K562 (cell line): ENCODE measurements around the gene INPP4B. TPM values are rescaled to one million over a fixed set of nuclear protein-coding genes. Genes with fewer than 3 reads are reported as not detected.

Source experiments
- ATAC-seq: fragments of 200-7000 bp; cut with Tn5 transposase; 3 replicates; pipeline ENCODE4 v1.9.1; 2020; ENCODE audit warnings: moderate library complexity
- BruUV-seq: library from RNA; stranded (reverse); fragments of 400-500 nt; replicated peaks from 2 replicates; lab custom pipeline; 2021; lab: Mats Ljungman, UMichigan
- CTCF ChIA-PET: fragments of 300-600 bp; formaldehyde crosslinking; extraction: SDS; loops from one replicate; lab custom pipeline; 2021; ENCODE audit warnings: low intra/inter-chr PET ratio; lab: Yijun Ruan, JAX
- POLR2A ChIA-PET: fragments of 300-600, 350-650 bp; sonication (Branson Sonifier 250); formaldehyde crosslinking; extraction: SDS; loops from one replicate; lab custom pipeline; 2021; ENCODE audit warnings: antibody characterized with exemption, inconsistent platforms; lab: Yijun Ruan, JAX
- DNase-seq, 4 experiments: peaks; one replicate each; pipeline versions ENCODE4 v3.0.0 to v3.0.0-alpha.2; 2011 to 2018; ENCODE audit warnings: low spot score in 3 of 4, mixed read lengths in 3 of 4; ENCODE audit errors: extremely low read depth in 1 of 4
- FAIRE-seq: peaks from 2 replicates; lab custom pipeline; 2011; peaks lifted over from hg19 to GRCh38; lab: Jason Lieb, UNC
- H2AFZ ChIP-seq: 2 replicates; pipeline ENCODE4 v1.6.0; 2011; ENCODE audit warnings: low read depth, low read length, control low read depth, inconsistent platforms
- H3K27ac ChIP-seq: fragments of 200-600 bp; 3 replicates; pipeline ENCODE4 v1.8.0; 2011; ENCODE audit warnings: low read depth, mild to moderate bottlenecking, control low read depth, inconsistent platforms, low read length, moderate library complexity, mixed read lengths; ENCODE audit errors: extremely low read depth
- H3K27me3 ChIP-seq, 2 experiments: fragments of 300-600 bp in 1 of 2; 2 replicates in 1 of 2; 3 replicates in 1 of 2; pipeline versions ENCODE4 v1.6.0 to v1.8.0; 2011; ENCODE audit warnings: inconsistent platforms in 2 of 2, low read length in 2 of 2, mild to moderate bottlenecking in 1 of 2, mixed read lengths in 1 of 2, moderate library complexity in 1 of 2; ENCODE audit not compliant: control insufficient read depth in 2 of 2, insufficient read depth in 2 of 2
- H3K36me3 ChIP-seq: fragments of 300-600 bp; 3 replicates; pipeline ENCODE4 v1.8.0; 2011; ENCODE audit warnings: mild to moderate bottlenecking, low read length, inconsistent platforms; ENCODE audit not compliant: control insufficient read depth, insufficient read depth
- H3K4me1 ChIP-seq, 2 experiments: fragments of 200-600 bp in 1 of 2; replicated peaks in 1 of 2; 2 replicates in 1 of 2; 3 replicates in 1 of 2; pipeline versions ENCODE4 v1.5.1 to v1.8.0; 2011; ENCODE audit warnings: inconsistent platforms in 2 of 2, low read length in 2 of 2, mild to moderate bottlenecking in 1 of 2, mixed read lengths in 1 of 2, moderate library complexity in 1 of 2; ENCODE audit not compliant: control insufficient read depth in 2 of 2, insufficient read depth in 2 of 2
- H3K4me2 ChIP-seq: 2 replicates; pipeline ENCODE4 v1.6.1; 2011; ENCODE audit warnings: low read length, control low read depth, inconsistent platforms, mixed read lengths; ENCODE audit not compliant: insufficient read depth
- H3K4me3 ChIP-seq: fragments of 200-600 bp; sonication (generic), shearing (Covaris generic); 2 replicates; pipeline ENCODE4 v1.5.1; 2016; ENCODE audit warnings: control low read depth, inconsistent platforms
- H3K79me2 ChIP-seq: fragments of 200-600 bp; 3 replicates; pipeline ENCODE4 v1.8.0; 2011; ENCODE audit warnings: low read length, inconsistent platforms; ENCODE audit not compliant: control insufficient read depth, insufficient read depth
- H3K9ac ChIP-seq, 2 experiments: 2 replicates each; pipeline versions ENCODE4 v1.6.0 to v1.6.1; 2011; ENCODE audit warnings: low read depth in 2 of 2, low read length in 2 of 2, control low read depth in 1 of 2, inconsistent platforms in 1 of 2, mild to moderate bottlenecking in 1 of 2, mixed read lengths in 1 of 2; ENCODE audit not compliant: insufficient read depth in 1 of 2
- H3K9me1 ChIP-seq: one replicate; pipeline ENCODE4 v1.6.0; 2011; ENCODE audit warnings: inconsistent platforms, mild to moderate bottlenecking, low read length, moderate library complexity; ENCODE audit not compliant: control insufficient read depth, insufficient read depth
- H3K9me3 ChIP-seq: replicated peaks from 2 replicates; pipeline ENCODE4 v1.5.1; 2011; ENCODE audit warnings: low read depth, low read length, inconsistent platforms; ENCODE audit not compliant: control insufficient read depth, insufficient read depth
- H4K20me1 ChIP-seq: replicated peaks from 2 replicates; pipeline ENCODE4 v1.6.1; 2011; ENCODE audit warnings: low read length, inconsistent platforms, mixed read lengths; ENCODE audit not compliant: control insufficient read depth, insufficient read depth
- ADNP ChIP-seq: fragments of 200-800 bp; sonication (Bioruptor generic); IDR thresholded peaks from 2 replicates; pipeline ENCODE4 v1.6.1; 2016; ENCODE audit warnings: missing genetic modification characterization, missing compliant biosample characterization
- ARNT ChIP-seq, 2 experiments: fragments of 450-650 bp; IDR thresholded peaks; 2 replicates each; pipeline ENCODE4 v1.6.1; 2016; ENCODE audit warnings: mild to moderate bottlenecking in 1 of 2
- CAMTA2 ChIP-seq: fragments of 250-450 bp; sonication (Bioruptor Pico); conservative IDR thresholded peaks from 2 replicates; pipeline ENCODE4 v1.5.1; 2022
- ESRRB ChIP-seq: fragments of 250-450 bp; sonication (Bioruptor Pico); IDR thresholded peaks from 2 replicates; pipeline ENCODE4 v1.5.0; 2020; ENCODE audit warnings: mild to moderate bottlenecking, moderate library complexity, borderline replicate concordance
- EWSR1 ChIP-seq: fragments of 450-650 bp; IDR thresholded peaks from 2 replicates; pipeline ENCODE4 v1.6.1; 2018; ENCODE audit warnings: borderline replicate concordance, mild to moderate bottlenecking, low read depth, moderate library complexity; ENCODE audit not compliant: partially characterized antibody
- HEY1 ChIP-seq: fragments of 250-450 bp; sonication (Bioruptor Pico); IDR thresholded peaks from 2 replicates; pipeline ENCODE4 v1.5.0; 2020; ENCODE audit warnings: mild to moderate bottlenecking, moderate library complexity, borderline replicate concordance
- HLTF ChIP-seq: fragments of 450-650 bp; IDR thresholded peaks from 2 replicates; pipeline ENCODE4 v1.6.1; 2016
- ILF3 ChIP-seq: fragments of 450-650 bp; IDR thresholded peaks from 2 replicates; pipeline ENCODE4 v1.6.1; 2018; ENCODE audit warnings: antibody characterized with exemption, mild to moderate bottlenecking, moderate library complexity, borderline replicate concordance
- MEF2D ChIP-seq: conservative IDR thresholded peaks from 2 replicates; pipeline ENCODE4 v1.6.1; 2016; ENCODE audit warnings: low read depth, missing genetic modification characterization, missing compliant biosample characterization
- NELFE ChIP-seq: IDR thresholded peaks from 2 replicates; pipeline ENCODE4 v1.6.1; 2011; ENCODE audit warnings: mild to moderate bottlenecking; ENCODE audit not compliant: insufficient read depth, insufficient read length
- POLR3G ChIP-seq: IDR thresholded peaks from 2 replicates; pipeline ENCODE4 v1.6.1; 2011; ENCODE audit not compliant: insufficient read length, insufficient replicate concordance; ENCODE audit errors: extremely low read depth
- RFX5 ChIP-seq: IDR thresholded peaks from 2 replicates; pipeline ENCODE4 v1.6.1; 2011; ENCODE audit warnings: low read depth, mild to moderate bottlenecking, improper control_type of control experiment, low read length
- RUNX1 ChIP-seq: sonication (generic); IDR thresholded peaks from 2 replicates; pipeline ENCODE4 v1.6.1; 2016; ENCODE audit warnings: antibody characterized with exemption, low read depth
- SMARCB1 ChIP-seq: IDR thresholded peaks from 2 replicates; pipeline ENCODE4 v1.6.1; 2011; ENCODE audit warnings: improper control_type of control experiment, low read depth; ENCODE audit not compliant: insufficient read length
- STAT5B ChIP-seq: fragments of 250-450 bp; sonication (Bioruptor Pico); IDR thresholded peaks from 2 replicates; pipeline ENCODE4 v1.8.0; 2021; ENCODE audit warnings: mild to moderate bottlenecking, inconsistent platforms
- THAP7 ChIP-seq: fragments of 250-450 bp; sonication (Bioruptor Pico); IDR thresholded peaks from 2 replicates; pipeline ENCODE4 v1.5.0; 2021
- TRIM28 ChIP-seq: fragments of 450-650 bp; IDR thresholded peaks from 2 replicates; pipeline ENCODE4 v1.6.1; 2017
- ZKSCAN1 ChIP-seq: fragments of 150-350 bp; IDR thresholded peaks from 2 replicates; pipeline ENCODE4 v1.6.1; 2016; ENCODE audit warnings: low read depth, low read length
- ZNF133 ChIP-seq: fragments of 250-450 bp; sonication (Bioruptor Pico); IDR thresholded peaks from 2 replicates; pipeline ENCODE4 v1.4.0; 2020; ENCODE audit warnings: mild to moderate bottlenecking
- WGBS: fragments of 100-300 bp; shearing (Covaris generic); methylation state at CpG from one replicate; pipeline ENCODE4 v1.1.6; 2016; ENCODE audit warnings: low coverage, mixed read lengths; ENCODE audit not compliant: insufficient coverage; ENCODE audit errors: missing lambda C conversion rate; 5-methylcytosine and 5-hydroxymethylcytosine counted together
- in situ Hi-C: fragments of 300-500 bp; cut with MboI; formaldehyde crosslinking; loops from 4 replicates; pipeline ENCODE4 v1.15.0; 2018; ENCODE audit warnings: inconsistent platforms, mixed read lengths
- intact Hi-C: fragments of 100-400 bp; cut with micrococcal nuclease; formaldehyde crosslinking; loops from 2 replicates; pipeline ENCODE4 v1.14.2; 2022
- polyA plus RNA-seq, 8 experiments: library from polyadenylated mRNA; depleted of rRNA in 4 of 8; stranded (reverse) in 5 of 8; unstranded in 3 of 8; fragments of >200 nt; fragmentation: Nextera tagmentation in 2 of 8; fragmentation: Illumina TruSeq in 1 of 8; extraction: Ambion mirVana in 2 of 8; extraction: Trizol in 1 of 8; gene quantifications; 2 replicates each; pipeline versions ENCODE4 v1.2.1 to v1.2.3, GENCODE V29; 2011 to 2014; ENCODE audit warnings: inconsistent platforms in 1 of 8, missing spikeins in 1 of 8
- total RNA-seq, 7 experiments: library from RNA; depleted of rRNA in 6 of 7; stranded (reverse); fragments of >200 nt in 6 of 7; fragmentation: Illumina TruSeq in 2 of 7; extraction: Trizol in 2 of 7; gene quantifications; 2 replicates each; pipeline versions ENCODE4 v1.2.1 to v1.2.3, GENCODE V29; 2011 to 2021; ENCODE audit warnings: low replicate concordance in 1 of 7
- TF ChIP-seq, protein P1 (sequence below): fragments of 250-450 bp; sonication (Bioruptor Pico); IDR thresholded peaks from 2 replicates; pipeline ENCODE4 v1.8.0; 2021; ENCODE audit warnings: mild to moderate bottlenecking, moderate library complexity

INPP4B gene
- total and polyA plus RNA-seq, 9 of the 15 experiments (the other 6 are each of a cell fraction or from before 2014, with no cell fraction given) = 0.04 to 0.11 TPM; not detected in 7

DNA sequence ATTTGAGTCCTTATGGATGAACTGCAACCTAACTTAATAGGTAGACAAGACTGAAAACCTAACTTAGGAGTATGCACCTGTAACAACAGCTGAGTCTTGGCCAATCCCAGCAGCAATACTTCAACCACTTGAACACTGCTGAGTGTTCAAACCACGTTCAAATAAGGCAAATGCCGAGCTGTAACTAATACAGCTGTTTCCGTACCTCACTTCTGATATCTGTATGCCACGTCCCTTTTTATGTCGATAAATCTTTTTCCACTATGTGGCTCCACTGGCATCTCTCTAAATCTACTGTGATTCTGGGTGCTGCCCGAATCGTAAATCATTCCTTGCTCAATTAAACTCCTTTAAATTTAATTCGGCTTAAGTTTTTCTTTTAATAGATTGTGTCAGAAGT is 459.7 kb downstream of the INPP4B start:
- FAIRE-seq = no peak

More for the DNA sequence above, 459.7 kb downstream of the INPP4B start:
- ATAC-seq (no peak), DNase-seq (no peak)
- H3K9me1 ChIP-seq = no peaks in the 10 kb centered on the region
- no peak overlapping the region for H3K4me2 ChIP-seq
- no peaks in the 10 kb centered on the region for H4K20me1 ChIP-seq
- CTCF ChIA-PET = no interaction called here
- in situ Hi-C loops = no loop called here
- intact Hi-C loops = no loop called here
- 1% methylated on average over 8 of the region's 8 CpGs for WGBS
- no peak overlapping the region for H3K9ac ChIP-seq
- no peak overlapping the region for H3K27ac ChIP-seq
- no peaks in the 10 kb centered on the region for H3K27me3 ChIP-seq
- BruUV-seq = no TSS peak
- TF ChIP-seq SMARCB1 (no peak), TRIM28 (no peak), ESRRB (no peak), ZNF133 (no peak), HEY1 (CRISPR knock-in tag) (no peak), CAMTA2 (CRISPR knock-in tag) (no peak), EWSR1 (no peak), THAP7 (no peak), ILF3 (no peak), ADNP (no peak), MEF2D (tag) (no peak), STAT5B (CRISPR knock-in tag) (no peak), ZKSCAN1 (no peak), HLTF (no peak), RFX5 (no peak), POLR3G (no peak), RUNX1 (no peak), ARNT (IDR thresholded peaks at IDR 0.05) (no peak), NELFE (no peak)
- TF ChIP-seq, protein P1, sequence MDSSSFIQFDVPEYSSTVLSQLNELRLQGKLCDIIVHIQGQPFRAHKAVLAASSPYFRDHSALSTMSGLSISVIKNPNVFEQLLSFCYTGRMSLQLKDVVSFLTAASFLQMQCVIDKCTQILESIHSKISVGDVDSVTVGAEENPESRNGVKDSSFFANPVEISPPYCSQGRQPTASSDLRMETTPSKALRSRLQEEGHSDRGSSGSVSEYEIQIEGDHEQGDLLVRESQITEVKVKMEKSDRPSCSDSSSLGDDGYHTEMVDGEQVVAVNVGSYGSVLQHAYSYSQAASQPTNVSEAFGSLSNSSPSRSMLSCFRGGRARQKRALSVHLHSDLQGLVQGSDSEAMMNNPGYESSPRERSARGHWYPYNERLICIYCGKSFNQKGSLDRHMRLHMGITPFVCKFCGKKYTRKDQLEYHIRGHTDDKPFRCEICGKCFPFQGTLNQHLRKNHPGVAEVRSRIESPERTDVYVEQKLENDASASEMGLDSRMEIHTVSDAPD = no peak
- TF ChIP-seq, all 486 proteins: peak for 0
- Histone ChIP-seq H2AFZ (no peak overlapping the region), H3K4me3 (no peak overlapping the region), H3K79me2 (no peaks in the 10 kb centered on the region), H3K36me3 (no peaks in the 10 kb centered on the region), H3K4me1 (no peaks in the 10 kb centered on the region), H3K9me3 (no peaks in the 10 kb centered on the region)
- POLR2A ChIA-PET = no interaction called here
